ENCODE results near the gene SCP2. TPM values are rescaled to one million over a fixed set of nuclear protein-coding genes. Genes with fewer than 3 reads are reported as not detected.
"Not testable (repeated sequence)": the region's sequence is repeated elsewhere in the genome, so short reads cannot be mapped to it uniquely, and the experiment has no call there.

The SCP2 gene
- total RNA-seq, 1 experiment from 2014 or later, result 97.5 TPM

GRCh38 chr1:52944566-52944965 lies 17.5 kb downstream of the SCP2 start:
- no peak for DNase-seq
- no TSS peak for BruUV-seq (replicated peaks)
- no peaks in the 10 kb centered on the region for H3K4me1 ChIP-seq (ENCODE audit: insufficient read depth, low read length)
- no peak for ATAC-seq
- no peak overlapping the region for H3K4me3 ChIP-seq (ENCODE audit: low read length)
- no peaks in the 10 kb centered on the region for H4K20me1 ChIP-seq (ENCODE audit: low read length)
- no peaks in the 10 kb centered on the region for H3K79me2 ChIP-seq (ENCODE audit: low read length)
- CTCF ChIA-PET, result no interaction called here
- POLR2A ChIA-PET (ENCODE audit: unreplicated experiment), result no interaction called here
- H3K4me2 ChIP-seq (ENCODE audit: low read length), result no peak overlapping the region
- H3K9ac ChIP-seq (ENCODE audit: low read length), result no peak overlapping the region
- H3K27ac ChIP-seq (ENCODE audit: low read length), result no peak overlapping the region
- H3F3A ChIP-seq (ENCODE audit: low read length, unreplicated experiment), result no peaks in the 10 kb centered on the region
- no peak overlapping the region for H2AFZ ChIP-seq (ENCODE audit: low read length)
- TF ChIP-seq EZH2 (IDR thresholded peaks at IDR 0.05; ENCODE audit: low read length, unreplicated experiment), result no peak
- TF ChIP-seq CTCF (conservative IDR thresholded peaks at IDR 0.05; ENCODE audit: low read depth, low read length), result no peak
- TF ChIP-seq EZH2phosphoT487 (IDR thresholded peaks at IDR 0.05; ENCODE audit: borderline replicate concordance, low read length), result no peak
- intact Hi-C loops (cut with micrococcal nuclease), result no loop called here
- H3K9me3 ChIP-seq (ENCODE audit: low read length), result no peaks in the 10 kb centered on the region
- H3K27me3 ChIP-seq (ENCODE audit: low read length), result no peaks in the 10 kb centered on the region
- H3K36me3 ChIP-seq (ENCODE audit: low read depth, low read length), result peaks cover 4% of the 10 kb centered on the region
- H3K9me2 ChIP-seq (replicated peaks; ENCODE audit: low read length), result no peaks in the 10 kb centered on the region

- no TSS peak for BruUV-seq (replicated peaks)
These were observed 20.4 kb downstream of the SCP2 start for GRCh38 chr1:52947490-52947889.

GRCh38 chr1:52949602-52950001 lies 22.5 kb downstream of the SCP2 start:
- H4K20me1 ChIP-seq (ENCODE audit: low read length); BruUV-seq (replicated peaks); H2AFZ ChIP-seq (ENCODE audit: low read length); POLR2A ChIA-PET (ENCODE audit: unreplicated experiment); intact Hi-C loops (cut with micrococcal nuclease); H3K9me2 ChIP-seq (replicated peaks; ENCODE audit: low read length); H3K4me2 ChIP-seq (ENCODE audit: low read length); H3F3A ChIP-seq (ENCODE audit: low read length, unreplicated experiment); H3K27me3 ChIP-seq (ENCODE audit: low read length); CTCF ChIA-PET; H3K27ac ChIP-seq (ENCODE audit: low read length); H3K79me2 ChIP-seq (ENCODE audit: low read length); H3K9me3 ChIP-seq (ENCODE audit: low read length); H3K4me1 ChIP-seq (ENCODE audit: insufficient read depth, low read length); H3K4me3 ChIP-seq (ENCODE audit: low read length); H3K9ac ChIP-seq (ENCODE audit: low read length); ATAC-seq; DNase-seq; H3K36me3 ChIP-seq (ENCODE audit: low read depth, low read length): not testable (repeated sequence)

More at GRCh38 chr1:52947490-52947889, 20.4 kb downstream of the SCP2 start:
- H3K4me1 ChIP-seq (ENCODE audit: insufficient read depth, low read length), result no peaks in the 10 kb centered on the region
- no peaks in the 10 kb centered on the region for H3K9me3 ChIP-seq (ENCODE audit: low read length)
- CTCF ChIA-PET, result no interaction called here
- no peaks in the 10 kb centered on the region for H3K79me2 ChIP-seq (ENCODE audit: low read length)
- DNase-seq (no peak), ATAC-seq (no peak)
- no peak overlapping the region for H3K9ac ChIP-seq (ENCODE audit: low read length)
- no peak overlapping the region for H3K4me3 ChIP-seq (ENCODE audit: low read length)
- POLR2A ChIA-PET (ENCODE audit: unreplicated experiment), result no interaction called here
- H3K9me2 ChIP-seq (replicated peaks; ENCODE audit: low read length), result no peaks in the 10 kb centered on the region
- H3K27ac ChIP-seq (ENCODE audit: low read length), result no peak overlapping the region
- no peak overlapping the region for H3K4me2 ChIP-seq (ENCODE audit: low read length)
- H2AFZ ChIP-seq (ENCODE audit: low read length), result no peak overlapping the region
- TF ChIP-seq EZH2 (IDR thresholded peaks at IDR 0.05; ENCODE audit: low read length, unreplicated experiment), result no peak
- TF ChIP-seq EZH2phosphoT487 (IDR thresholded peaks at IDR 0.05; ENCODE audit: borderline replicate concordance, low read length), result no peak
- no peak for TF ChIP-seq CTCF (conservative IDR thresholded peaks at IDR 0.05; ENCODE audit: low read depth, low read length)
- intact Hi-C loops (cut with micrococcal nuclease), result no loop called here
- no peaks in the 10 kb centered on the region for H3F3A ChIP-seq (ENCODE audit: low read length, unreplicated experiment)
- peaks cover 4% of the 10 kb centered on the region for H3K36me3 ChIP-seq (ENCODE audit: low read depth, low read length)
- H3K27me3 ChIP-seq (ENCODE audit: low read length), result no peaks in the 10 kb centered on the region
- no peaks in the 10 kb centered on the region for H4K20me1 ChIP-seq (ENCODE audit: low read length)

Data from PC-3 (cell line).